ENCODE measurements around the gene KISS1R.

- TF ChIP-seq POLR2AphosphoS5 (IDR thresholded peaks at IDR 0.05; ENCODE audit: low read depth, low read length) (no peak), POLR2A (IDR thresholded peaks at IDR 0.05; ENCODE audit: low read depth, low read length) (no peak), TAF1 (IDR thresholded peaks at IDR 0.05; ENCODE audit: low read depth, low read length) (no peak), POU2F2 (IDR thresholded peaks at IDR 0.05; ENCODE audit: low read depth, low read length) (no peak), SPI1 (IDR thresholded peaks at IDR 0.05; ENCODE audit: low read depth, low read length) (no peak)
These were observed 12.2 kb downstream of the KISS1R start for GRCh38 chr19:929203-929890.
